RPMI8226 (cell line): ENCODE data around the gene EYA4.

Experiments used
- DNase-seq: peaks from one replicate; pipeline ENCODE4 v3.0.0-alpha.2; 2015

The EYA4 gene

GRCh38 chr6:133291671-133292070 is 50.5 kb downstream of the EYA4 start:
- no peak for DNase-seq

- no peak for DNase-seq
Observed at GRCh38 chr6:133297657-133298056, 56.5 kb downstream of the EYA4 start.

- no peak for DNase-seq
Observed at GRCh38 chr6:133298335-133298734, 57.2 kb downstream of the EYA4 start.

- DNase-seq: no peak
Observed at GRCh38 chr6:133298801-133299200, 57.6 kb downstream of the EYA4 start.

- no peak for DNase-seq
Observed at GRCh38 chr6:133300896-133301295, 59.7 kb downstream of the EYA4 start.

- DNase-seq: no peak
Observed at GRCh38 chr6:133301835-133302234, 60.7 kb downstream of the EYA4 start.

- DNase-seq: no peak
Observed at GRCh38 chr6:133306931-133307330, 65.8 kb downstream of the EYA4 start.

- DNase-seq: no peak
Observed at GRCh38 chr6:133309579-133309978, 68.4 kb downstream of the EYA4 start.

GRCh38 chr6:133312006-133312405 is 70.8 kb downstream of the EYA4 start:
- DNase-seq: no peak

- DNase-seq: no peak
Observed at GRCh38 chr6:133313068-133313467, 71.9 kb downstream of the EYA4 start.

- no peak for DNase-seq
Observed at GRCh38 chr6:133314947-133315346, 73.8 kb downstream of the EYA4 start.

GRCh38 chr6:133315811-133316210 is 74.7 kb downstream of the EYA4 start:
- DNase-seq: no peak

- DNase-seq: no peak
Observed at GRCh38 chr6:133317704-133318103, 76.5 kb downstream of the EYA4 start.

GRCh38 chr6:133326584-133326983 is 85.4 kb downstream of the EYA4 start:
- DNase-seq: no peak

GRCh38 chr6:133333852-133334251 is 92.7 kb downstream of the EYA4 start:
- no peak for DNase-seq

- no peak for DNase-seq
Observed at GRCh38 chr6:133337308-133337707, 96.2 kb downstream of the EYA4 start.

- no peak for DNase-seq
Observed at GRCh38 chr6:133339543-133340384, 98.6 kb downstream of the EYA4 start.

- DNase-seq: no peak
Observed at GRCh38 chr6:133340557-133340956, 99.4 kb downstream of the EYA4 start.

GRCh38 chr6:133341607-133342158 is 100.5 kb downstream of the EYA4 start:
- DNase-seq: no peak

- no peak for DNase-seq
Observed at GRCh38 chr6:133343220-133343619, 102.1 kb downstream of the EYA4 start.

- DNase-seq: no peak
Observed at GRCh38 chr6:133348846-133349245, 107.7 kb downstream of the EYA4 start.

- DNase-seq: no peak
Observed at GRCh38 chr6:133350928-133351327, 109.8 kb downstream of the EYA4 start.

GRCh38 chr6:133352046-133352445 is 110.9 kb downstream of the EYA4 start:
- DNase-seq: no peak

- DNase-seq: no peak
Observed at GRCh38 chr6:133353061-133353460, 111.9 kb downstream of the EYA4 start.

GRCh38 chr6:133355922-133356321 is 114.8 kb downstream of the EYA4 start:
- no peak for DNase-seq
